K562 (cell line): Measurements from ENCODE around the gene SMAD3. TPM values are rescaled to one million over a fixed set of nuclear protein-coding genes. Genes with fewer than 3 reads are reported as not detected.

ENCODE experiments used
- EHMT2 ChIP-seq: fragments of 450-650 bp; IDR thresholded peaks from 2 replicates; pipeline ENCODE4 v1.6.1; 2018; ENCODE audit warnings: antibody characterized with exemption
- FOXK1 ChIP-seq: sonication (generic); formaldehyde crosslinking; IDR thresholded peaks from 2 replicates; pipeline ENCODE4 v1.8.0; 2022; ENCODE audit warnings: missing genetic modification reagents, mild to moderate bottlenecking, borderline replicate concordance
- GABPA ChIP-seq: fragments of 200-800 bp; sonication (Bioruptor generic); conservative IDR thresholded peaks from 2 replicates; pipeline ENCODE4 v1.6.1; 2016; ENCODE audit warnings: low read depth, missing genetic modification characterization, missing compliant biosample characterization
- MCM3 ChIP-seq: fragments of 450-650 bp; IDR thresholded peaks from 2 replicates; pipeline ENCODE4 v1.6.1; 2016
- MCM7 ChIP-seq, 2 experiments: fragments of 450-650 bp; IDR thresholded peaks; 2 replicates each; pipeline ENCODE4 v1.6.1; 2016 to 2018
- MEIS2 ChIP-seq: fragments of 450-650 bp; IDR thresholded peaks from 2 replicates; pipeline ENCODE4 v1.6.1; 2014; ENCODE audit warnings: mild to moderate bottlenecking; ENCODE audit not compliant: partially characterized antibody
- NFE2L1 ChIP-seq: fragments of 450-650 bp; IDR thresholded peaks from 2 replicates; pipeline ENCODE4 v1.6.1; 2016; ENCODE audit warnings: missing genetic modification characterization, low read depth, mild to moderate bottlenecking, missing compliant biosample characterization, moderate library complexity, borderline replicate concordance
- RNF2 ChIP-seq: sonication (generic); IDR thresholded peaks from 2 replicates; pipeline ENCODE4 v1.6.1; 2016
- SAFB ChIP-seq: fragments of 200-400 bp; formaldehyde crosslinking; IDR thresholded peaks from 2 replicates; pipeline ENCODE4 v1.6.1; 2017; ENCODE audit warnings: low read depth, low read length, borderline replicate concordance
- ZFPM2 ChIP-seq: fragments of 250-450 bp; sonication (Bioruptor Pico); IDR thresholded peaks from 2 replicates; pipeline ENCODE4 v1.5.1; 2022; ENCODE audit warnings: mild to moderate bottlenecking
- ZNF165 ChIP-seq: fragments of 250-450 bp; sonication (Bioruptor Pico); IDR thresholded peaks from 2 replicates; pipeline ENCODE4 v1.4.0; 2020; ENCODE audit warnings: borderline replicate concordance
- ZNF436 ChIP-seq: fragments of 250-450, 450-650 bp; sonication (Bioruptor Pico); formaldehyde crosslinking; IDR thresholded peaks from 2 replicates; pipeline ENCODE4 v1.7.0; 2020; ENCODE audit warnings: mild to moderate bottlenecking
- ZNF778 ChIP-seq: fragments of 450-650 bp; formaldehyde crosslinking; IDR thresholded peaks from 2 replicates; pipeline ENCODE4 v1.4.0; 2020; ENCODE audit warnings: mild to moderate bottlenecking, moderate library complexity
- polyA plus RNA-seq, 8 experiments: library from polyadenylated mRNA; depleted of rRNA in 4 of 8; stranded (reverse) in 5 of 8; unstranded in 3 of 8; fragments of >200 nt; fragmentation: Nextera tagmentation in 2 of 8; fragmentation: Illumina TruSeq in 1 of 8; extraction: Ambion mirVana in 2 of 8; extraction: Trizol in 1 of 8; gene quantifications; 2 replicates each; pipeline versions ENCODE4 v1.2.1 to v1.2.3, GENCODE V29; 2011 to 2014; ENCODE audit warnings: inconsistent platforms in 1 of 8, missing spikeins in 1 of 8
- total RNA-seq, 7 experiments: library from RNA; depleted of rRNA in 6 of 7; stranded (reverse); fragments of >200 nt in 6 of 7; fragmentation: Illumina TruSeq in 2 of 7; extraction: Trizol in 2 of 7; gene quantifications; 2 replicates each; pipeline versions ENCODE4 v1.2.1 to v1.2.3, GENCODE V29; 2011 to 2021; ENCODE audit warnings: low replicate concordance in 1 of 7
- TF ChIP-seq, protein P1 (sequence below): fragments of 450-650 bp; IDR thresholded peaks from 2 replicates; pipeline ENCODE4 v1.6.1; 2017; ENCODE audit warnings: antibody characterized with exemption, mild to moderate bottlenecking
- TF ChIP-seq, protein P2 (sequence below): fragments of 200-800 bp; sonication (Bioruptor generic); IDR thresholded peaks from 2 replicates; pipeline ENCODE4 v1.6.1; 2016; ENCODE audit warnings: missing genetic modification characterization, missing compliant biosample characterization
- TF ChIP-seq, protein P3 (sequence below): fragments of 450-650 bp; formaldehyde crosslinking; conservative IDR thresholded peaks from 2 replicates; pipeline ENCODE4 v1.4.0; 2022; ENCODE audit warnings: mild to moderate bottlenecking, missing genetic modification characterization

Gene SMAD3
- total and polyA plus RNA-seq, 9 of the 15 experiments (the other 6 are each of a cell fraction or from before 2014, with no cell fraction given), result 4.3 to 39.2 (median 11.1) TPM

DNA sequence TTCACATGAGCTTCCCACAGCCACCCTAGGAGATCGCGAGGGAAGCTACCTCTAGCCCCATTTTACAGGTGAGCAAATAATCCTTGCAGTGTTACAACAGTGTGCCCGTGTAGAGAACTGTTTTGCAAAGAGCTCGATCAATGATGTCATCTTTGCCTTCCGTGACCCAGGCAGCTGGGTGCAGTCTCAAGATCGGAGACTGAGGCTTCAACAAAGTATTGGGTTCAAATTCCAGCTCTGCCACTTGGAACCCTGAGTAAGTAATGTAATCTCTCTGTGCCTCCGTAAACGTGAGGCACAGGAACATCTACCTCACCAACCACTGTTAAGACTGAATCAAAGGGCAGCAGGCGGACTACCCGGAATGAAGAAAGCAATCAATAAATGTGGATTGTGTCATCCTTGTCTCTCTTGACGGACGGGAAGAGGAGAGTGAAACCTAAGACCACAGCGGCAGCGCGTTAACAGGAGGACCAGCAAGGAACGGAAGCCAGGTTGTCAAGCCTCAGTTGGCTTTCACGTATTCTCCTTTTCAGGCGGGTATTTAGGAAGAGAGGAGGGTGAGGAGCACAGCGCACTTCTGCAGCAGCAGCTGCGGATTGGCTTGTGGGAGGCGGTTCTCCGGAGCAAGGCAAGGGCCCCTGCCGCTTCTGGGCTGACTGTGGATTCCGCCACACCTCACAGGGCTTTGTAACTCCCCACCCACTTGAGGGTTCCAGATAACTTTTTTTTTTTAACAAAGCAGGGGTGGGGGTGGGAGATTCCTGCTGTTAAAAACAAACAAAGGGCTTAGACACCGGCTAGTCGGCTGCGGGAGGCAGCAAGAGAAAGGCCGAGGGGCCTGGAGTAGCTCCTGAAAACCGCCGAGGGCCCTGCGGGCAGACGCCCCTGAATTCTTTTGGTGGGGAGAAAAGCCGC is 1.5 kb upstream of the SMAD3 start (continued):
- TF ChIP-seq MEIS2 (peak; percentile 62), FOXK1 (no peak), GABPA (tag) (no peak), MCM3 (no peak), ZFPM2 (no peak), ZNF165 (CRISPR knock-in tag) (no peak), ZNF436 (no peak), EHMT2 (no peak; the same call in 1 of the 2 replicates), NFE2L1 (tag) (no peak), ZNF778 (CRISPR knock-in tag) (no peak), MCM7 (IDR thresholded peaks at IDR 0.05) (no peak), RNF2 (peak; percentile 50; the same call in 1 of the 2 replicates), SAFB (no peak)
- TF ChIP-seq, protein P1, sequence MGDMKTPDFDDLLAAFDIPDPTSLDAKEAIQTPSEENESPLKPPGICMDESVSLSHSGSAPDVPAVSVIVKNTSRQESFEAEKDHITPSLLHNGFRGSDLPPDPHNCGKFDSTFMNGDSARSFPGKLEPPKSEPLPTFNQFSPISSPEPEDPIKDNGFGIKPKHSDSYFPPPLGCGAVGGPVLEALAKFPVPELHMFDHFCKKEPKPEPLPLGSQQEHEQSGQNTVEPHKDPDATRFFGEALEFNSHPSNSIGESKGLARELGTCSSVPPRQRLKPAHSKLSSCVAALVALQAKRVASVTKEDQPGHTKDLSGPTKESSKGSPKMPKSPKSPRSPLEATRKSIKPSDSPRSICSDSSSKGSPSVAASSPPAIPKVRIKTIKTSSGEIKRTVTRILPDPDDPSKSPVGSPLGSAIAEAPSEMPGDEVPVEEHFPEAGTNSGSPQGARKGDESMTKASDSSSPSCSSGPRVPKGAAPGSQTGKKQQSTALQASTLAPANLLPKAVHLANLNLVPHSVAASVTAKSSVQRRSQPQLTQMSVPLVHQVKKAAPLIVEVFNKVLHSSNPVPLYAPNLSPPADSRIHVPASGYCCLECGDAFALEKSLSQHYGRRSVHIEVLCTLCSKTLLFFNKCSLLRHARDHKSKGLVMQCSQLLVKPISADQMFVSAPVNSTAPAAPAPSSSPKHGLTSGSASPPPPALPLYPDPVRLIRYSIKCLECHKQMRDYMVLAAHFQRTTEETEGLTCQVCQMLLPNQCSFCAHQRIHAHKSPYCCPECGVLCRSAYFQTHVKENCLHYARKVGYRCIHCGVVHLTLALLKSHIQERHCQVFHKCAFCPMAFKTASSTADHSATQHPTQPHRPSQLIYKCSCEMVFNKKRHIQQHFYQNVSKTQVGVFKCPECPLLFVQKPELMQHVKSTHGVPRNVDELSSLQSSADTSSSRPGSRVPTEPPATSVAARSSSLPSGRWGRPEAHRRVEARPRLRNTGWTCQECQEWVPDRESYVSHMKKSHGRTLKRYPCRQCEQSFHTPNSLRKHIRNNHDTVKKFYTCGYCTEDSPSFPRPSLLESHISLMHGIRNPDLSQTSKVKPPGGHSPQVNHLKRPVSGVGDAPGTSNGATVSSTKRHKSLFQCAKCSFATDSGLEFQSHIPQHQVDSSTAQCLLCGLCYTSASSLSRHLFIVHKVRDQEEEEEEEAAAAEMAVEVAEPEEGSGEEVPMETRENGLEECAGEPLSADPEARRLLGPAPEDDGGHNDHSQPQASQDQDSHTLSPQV, result no peak
- TF ChIP-seq, protein P2, sequence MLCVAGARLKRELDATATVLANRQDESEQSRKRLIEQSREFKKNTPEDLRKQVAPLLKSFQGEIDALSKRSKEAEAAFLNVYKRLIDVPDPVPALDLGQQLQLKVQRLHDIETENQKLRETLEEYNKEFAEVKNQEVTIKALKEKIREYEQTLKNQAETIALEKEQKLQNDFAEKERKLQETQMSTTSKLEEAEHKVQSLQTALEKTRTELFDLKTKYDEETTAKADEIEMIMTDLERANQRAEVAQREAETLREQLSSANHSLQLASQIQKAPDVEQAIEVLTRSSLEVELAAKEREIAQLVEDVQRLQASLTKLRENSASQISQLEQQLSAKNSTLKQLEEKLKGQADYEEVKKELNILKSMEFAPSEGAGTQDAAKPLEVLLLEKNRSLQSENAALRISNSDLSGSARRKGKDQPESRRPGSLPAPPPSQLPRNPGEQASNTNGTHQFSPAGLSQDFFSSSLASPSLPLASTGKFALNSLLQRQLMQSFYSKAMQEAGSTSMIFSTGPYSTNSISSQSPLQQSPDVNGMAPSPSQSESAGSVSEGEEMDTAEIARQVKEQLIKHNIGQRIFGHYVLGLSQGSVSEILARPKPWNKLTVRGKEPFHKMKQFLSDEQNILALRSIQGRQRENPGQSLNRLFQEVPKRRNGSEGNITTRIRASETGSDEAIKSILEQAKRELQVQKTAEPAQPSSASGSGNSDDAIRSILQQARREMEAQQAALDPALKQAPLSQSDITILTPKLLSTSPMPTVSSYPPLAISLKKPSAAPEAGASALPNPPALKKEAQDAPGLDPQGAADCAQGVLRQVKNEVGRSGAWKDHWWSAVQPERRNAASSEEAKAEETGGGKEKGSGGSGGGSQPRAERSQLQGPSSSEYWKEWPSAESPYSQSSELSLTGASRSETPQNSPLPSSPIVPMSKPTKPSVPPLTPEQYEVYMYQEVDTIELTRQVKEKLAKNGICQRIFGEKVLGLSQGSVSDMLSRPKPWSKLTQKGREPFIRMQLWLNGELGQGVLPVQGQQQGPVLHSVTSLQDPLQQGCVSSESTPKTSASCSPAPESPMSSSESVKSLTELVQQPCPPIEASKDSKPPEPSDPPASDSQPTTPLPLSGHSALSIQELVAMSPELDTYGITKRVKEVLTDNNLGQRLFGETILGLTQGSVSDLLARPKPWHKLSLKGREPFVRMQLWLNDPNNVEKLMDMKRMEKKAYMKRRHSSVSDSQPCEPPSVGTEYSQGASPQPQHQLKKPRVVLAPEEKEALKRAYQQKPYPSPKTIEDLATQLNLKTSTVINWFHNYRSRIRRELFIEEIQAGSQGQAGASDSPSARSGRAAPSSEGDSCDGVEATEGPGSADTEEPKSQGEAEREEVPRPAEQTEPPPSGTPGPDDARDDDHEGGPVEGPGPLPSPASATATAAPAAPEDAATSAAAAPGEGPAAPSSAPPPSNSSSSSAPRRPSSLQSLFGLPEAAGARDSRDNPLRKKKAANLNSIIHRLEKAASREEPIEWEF (CRISPR knock-in tag), result no peak
- TF ChIP-seq, protein P3, sequence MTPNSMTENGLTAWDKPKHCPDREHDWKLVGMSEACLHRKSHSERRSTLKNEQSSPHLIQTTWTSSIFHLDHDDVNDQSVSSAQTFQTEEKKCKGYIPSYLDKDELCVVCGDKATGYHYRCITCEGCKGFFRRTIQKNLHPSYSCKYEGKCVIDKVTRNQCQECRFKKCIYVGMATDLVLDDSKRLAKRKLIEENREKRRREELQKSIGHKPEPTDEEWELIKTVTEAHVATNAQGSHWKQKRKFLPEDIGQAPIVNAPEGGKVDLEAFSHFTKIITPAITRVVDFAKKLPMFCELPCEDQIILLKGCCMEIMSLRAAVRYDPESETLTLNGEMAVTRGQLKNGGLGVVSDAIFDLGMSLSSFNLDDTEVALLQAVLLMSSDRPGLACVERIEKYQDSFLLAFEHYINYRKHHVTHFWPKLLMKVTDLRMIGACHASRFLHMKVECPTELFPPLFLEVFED (CRISPR knock-in tag), result no peak
